Stomach smooth muscle (tissue), 2 donors: Measurements from ENCODE around the gene EPB41L2.
"Not testable (repeated sequence)": the region's sequence is repeated elsewhere in the genome, so short reads cannot be mapped to it uniquely, and the experiment has no call there.

Experiments
- H3K27ac ChIP-seq: one replicate; pipeline ENCODE4 v1.7.0; 2013; ENCODE audit warnings: mild to moderate bottlenecking, low read length, inconsistent platforms
- H3K27me3 ChIP-seq, 2 donors: one replicate each; pipeline ENCODE4 v1.7.0; 2013; ENCODE audit warnings: low read length in 2 of 2; ENCODE audit not compliant: insufficient read depth in 2 of 2, control insufficient read depth in 1 of 2
- H3K36me3 ChIP-seq, 2 donors: one replicate each; pipeline ENCODE4 v1.7.0; 2013; ENCODE audit warnings: low read length in 2 of 2; ENCODE audit not compliant: control insufficient read depth in 2 of 2, insufficient read depth in 2 of 2
- H3K4me1 ChIP-seq: one replicate; pipeline ENCODE4 v1.7.0; 2013; ENCODE audit warnings: low read length; ENCODE audit not compliant: control insufficient read depth, insufficient read depth
- H3K4me3 ChIP-seq, 2 donors: one replicate each; pipeline ENCODE4 v1.7.0; 2013; ENCODE audit warnings: low read length in 2 of 2
- H3K9ac ChIP-seq, 2 donors: one replicate each; pipeline ENCODE4 v1.7.0; 2013; ENCODE audit warnings: low read length in 2 of 2, mild to moderate bottlenecking in 1 of 2
- H3K9me3 ChIP-seq, 2 donors: one replicate each; pipeline ENCODE4 v1.7.0; 2013; ENCODE audit warnings: low read length in 2 of 2; ENCODE audit not compliant: control insufficient read depth in 2 of 2
- donor health status: healthy.
- donor health status: Pancreatic carcinoma.

The EPB41L2 gene

DNA sequence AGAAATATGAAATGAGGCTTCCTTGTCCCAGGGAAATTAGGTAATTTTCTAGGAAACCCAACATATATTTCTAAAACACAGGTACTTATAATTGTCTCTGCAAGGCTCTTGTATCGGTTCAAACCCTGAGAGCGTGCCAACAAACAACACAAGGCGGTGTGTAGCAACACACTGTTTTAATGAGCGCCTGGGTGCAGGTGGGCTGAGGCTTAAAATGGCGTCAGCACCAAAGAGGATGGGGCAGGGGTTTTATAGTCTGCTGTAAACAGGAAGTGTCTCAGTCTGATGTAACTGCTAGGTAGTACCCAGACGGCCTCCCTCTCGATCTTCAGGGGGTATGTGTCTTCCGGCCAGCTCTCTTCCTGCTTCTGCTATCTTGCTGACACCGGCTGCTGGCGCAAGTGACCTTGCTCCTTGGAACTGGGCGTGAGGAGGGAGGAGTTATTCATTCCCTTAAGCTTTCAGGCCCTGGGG lies 69.7 kb downstream of the EPB41L2 start:
- Histone ChIP-seq H3K4me1 (no peaks in the 10 kb centered on the region), H3K36me3 (no peaks in the 10 kb centered on the region), H3K27ac (no peak overlapping the region), H3K27me3 (no peaks in the 10 kb centered on the region), H3K9ac (no peak overlapping the region), H3K4me3 (no peak overlapping the region), H3K9me3 (no peaks in the 10 kb centered on the region)

DNA sequence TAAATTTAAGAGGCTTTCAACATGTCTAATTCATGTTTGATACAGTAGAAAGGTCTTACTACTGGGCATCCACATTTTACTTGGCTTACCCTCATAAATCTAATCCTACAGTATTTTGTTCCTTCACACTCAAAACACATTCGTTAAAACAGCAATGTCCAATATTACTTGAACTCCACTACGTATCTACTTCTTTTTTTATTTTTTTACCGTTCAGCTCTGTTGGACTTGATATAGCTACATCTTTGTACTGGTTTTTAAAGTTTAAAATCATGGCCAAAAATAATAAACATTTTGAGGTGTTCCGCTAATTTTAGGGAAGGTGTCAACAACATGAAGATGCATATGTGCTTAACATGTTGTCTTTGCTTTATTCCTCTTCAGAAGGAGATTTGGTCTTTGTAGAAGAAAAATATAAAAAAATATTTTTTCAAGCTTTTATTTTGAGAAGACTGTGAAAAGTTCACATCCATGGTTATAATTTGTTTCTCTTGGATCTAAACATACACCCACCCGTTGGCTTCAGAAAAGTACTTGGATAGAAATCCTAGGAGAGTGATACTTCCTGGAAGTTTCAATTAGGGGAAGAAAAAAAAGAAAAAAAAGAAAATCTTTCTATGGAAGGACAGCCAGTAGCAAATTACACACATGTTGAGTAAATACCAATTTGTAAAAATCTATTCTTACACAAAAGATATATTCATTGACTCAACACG lies 71.5 kb downstream of the EPB41L2 start:
- Histone ChIP-seq H3K27ac (no peak overlapping the region), H3K27me3 (no peaks in the 10 kb centered on the region), H3K4me1 (no peaks in the 10 kb centered on the region)

DNA sequence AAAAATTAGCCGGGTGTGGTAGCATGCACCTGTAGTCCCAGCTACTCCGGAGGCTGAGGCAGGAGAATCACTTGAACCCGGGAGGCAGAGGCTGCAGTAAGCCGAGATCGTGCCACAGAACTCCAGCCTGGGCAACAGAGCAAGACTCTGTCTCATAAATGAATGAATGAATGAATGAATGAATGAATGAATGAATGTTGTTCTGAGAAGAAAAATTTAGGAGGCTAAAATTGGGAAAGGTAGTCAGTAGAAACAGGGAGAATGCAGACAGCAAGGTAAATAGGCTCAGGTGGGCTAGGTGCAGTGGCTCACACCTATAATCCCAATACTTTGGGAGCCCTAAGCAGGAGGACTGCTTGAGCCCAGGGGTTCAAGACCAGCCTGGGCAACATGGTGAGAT lies 75.5 kb downstream of the EPB41L2 start:
- not testable (repeated sequence) for H3K9me3 ChIP-seq

More for the DNA sequence above, 71.5 kb downstream of the EPB41L2 start:
- Histone ChIP-seq H3K4me3 (no peak overlapping the region), H3K9me3 (no peaks in the 10 kb centered on the region), H3K36me3 (no peaks in the 10 kb centered on the region), H3K9ac (no peak overlapping the region)

DNA sequence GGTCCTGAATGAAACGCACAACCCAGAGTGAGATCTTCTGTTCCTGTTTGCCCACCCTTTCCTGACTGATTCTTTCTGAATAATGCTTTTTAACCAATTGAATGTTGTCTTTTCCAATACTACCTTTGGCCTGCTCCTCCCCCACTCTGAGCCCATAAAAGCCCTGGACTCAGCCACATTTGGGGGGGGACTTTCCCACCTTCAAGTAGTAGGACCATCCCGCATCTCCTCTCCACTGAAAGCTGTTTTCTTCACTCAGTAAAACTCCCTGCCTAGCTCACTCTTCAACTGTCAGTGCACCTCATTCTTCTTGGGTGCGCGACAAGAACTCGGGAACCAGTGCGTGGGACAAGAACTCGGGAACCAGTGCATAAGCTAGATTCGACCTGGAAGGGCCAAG lies 77.9 kb downstream of the EPB41L2 start:
- H3K36me3 ChIP-seq: no peaks in the 10 kb centered on the region
- no peak overlapping the region for H3K9ac ChIP-seq
- no peaks in the 10 kb centered on the region for H3K9me3 ChIP-seq
- H3K4me1 ChIP-seq: no peaks in the 10 kb centered on the region
- H3K27ac ChIP-seq: no peak overlapping the region
- H3K4me3 ChIP-seq: no peak overlapping the region
- no peaks in the 10 kb centered on the region for H3K27me3 ChIP-seq

More for the DNA sequence above, 75.5 kb downstream of the EPB41L2 start:
- not testable (repeated sequence) for H3K4me3 ChIP-seq, H3K36me3 ChIP-seq, H3K27me3 ChIP-seq, H3K9ac ChIP-seq, H3K27ac ChIP-seq, H3K4me1 ChIP-seq

DNA sequence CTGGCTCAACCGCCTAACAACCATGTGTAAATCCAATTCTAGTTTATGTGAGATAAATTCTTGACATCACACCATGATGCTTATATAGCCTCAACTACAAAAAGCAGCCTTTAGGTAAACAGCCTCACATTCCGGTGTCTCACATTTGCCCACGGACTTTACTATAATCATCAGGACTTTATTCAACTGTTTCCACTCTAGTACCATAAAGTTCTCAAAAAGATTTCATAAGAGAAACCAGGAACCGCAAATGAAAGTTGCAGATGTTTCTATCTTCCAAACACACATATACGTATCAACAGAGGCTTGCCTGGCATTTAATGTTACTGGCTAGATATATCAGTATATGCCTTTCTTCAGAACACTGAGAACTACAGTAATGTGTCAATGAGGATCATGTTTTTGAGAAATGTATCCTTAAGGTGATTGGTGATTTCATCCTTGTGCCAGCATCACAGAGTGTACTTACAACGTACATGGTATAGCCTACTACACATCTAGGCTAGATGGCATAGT lies 80.0 kb downstream of the EPB41L2 start:
- Histone ChIP-seq H3K9ac (no peak overlapping the region), H3K4me1 (no peaks in the 10 kb centered on the region), H3K27ac (no peak overlapping the region), H3K27me3 (no peaks in the 10 kb centered on the region), H3K4me3 (no peak overlapping the region), H3K36me3 (no peaks in the 10 kb centered on the region), H3K9me3 (no peaks in the 10 kb centered on the region)

- Histone ChIP-seq H3K9ac (no peak overlapping the region), H3K36me3 (no peaks in the 10 kb centered on the region), H3K27ac (no peak overlapping the region), H3K4me1 (no peaks in the 10 kb centered on the region), H3K27me3 (no peaks in the 10 kb centered on the region), H3K9me3 (no peaks in the 10 kb centered on the region), H3K4me3 (no peak overlapping the region)
Observed at GRCh38 chr6:130982135-130982534, 80.9 kb downstream of the EPB41L2 start.

GRCh38 chr6:130981409-130981808 lies 81.6 kb downstream of the EPB41L2 start:
- Histone ChIP-seq H3K9ac (no peak overlapping the region), H3K4me1 (no peaks in the 10 kb centered on the region), H3K4me3 (no peak overlapping the region), H3K9me3 (no peaks in the 10 kb centered on the region), H3K27ac (no peak overlapping the region), H3K27me3 (no peaks in the 10 kb centered on the region), H3K36me3 (no peaks in the 10 kb centered on the region)

GRCh38 chr6:130980310-130981032 lies 82.6 kb downstream of the EPB41L2 start:
- Histone ChIP-seq H3K27ac (no peak overlapping the region), H3K36me3 (no peaks in the 10 kb centered on the region), H3K4me3 (no peak overlapping the region), H3K4me1 (no peaks in the 10 kb centered on the region), H3K9ac (no peak overlapping the region), H3K27me3 (no peaks in the 10 kb centered on the region), H3K9me3 (no peaks in the 10 kb centered on the region)

GRCh38 chr6:130978660-130979396 lies 84.2 kb downstream of the EPB41L2 start:
- no peaks in the 10 kb centered on the region for H3K4me1 ChIP-seq
- H3K4me3 ChIP-seq: no peak overlapping the region
- H3K27me3 ChIP-seq: no peaks in the 10 kb centered on the region
- no peaks in the 10 kb centered on the region for H3K36me3 ChIP-seq
- H3K9ac ChIP-seq: no peak overlapping the region
- no peak overlapping the region for H3K27ac ChIP-seq
- H3K9me3 ChIP-seq: no peaks in the 10 kb centered on the region

DNA sequence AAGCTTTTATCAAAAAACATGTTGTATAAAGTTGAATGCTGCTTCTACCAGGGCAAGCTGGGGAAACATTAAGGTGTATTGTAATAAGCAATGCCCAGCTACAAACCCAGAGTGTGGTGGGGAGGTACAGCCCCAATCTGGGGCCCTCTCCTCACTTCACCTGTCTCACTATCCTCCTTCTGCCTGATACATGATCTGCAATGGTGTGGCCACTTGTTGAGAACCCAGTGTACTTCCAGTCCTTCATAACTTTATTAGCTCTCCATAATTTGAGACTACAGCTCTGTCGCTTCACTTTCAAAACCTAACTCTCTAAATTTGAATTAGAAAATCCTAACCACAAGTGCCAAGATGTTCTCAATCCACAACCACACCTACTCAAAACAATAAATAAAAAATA lies 84.9 kb downstream of the EPB41L2 start:
- H3K4me3 ChIP-seq: no peak overlapping the region
- no peaks in the 10 kb centered on the region for H3K4me1 ChIP-seq
- no peak overlapping the region for H3K27ac ChIP-seq
- H3K9me3 ChIP-seq: no peaks in the 10 kb centered on the region
- H3K27me3 ChIP-seq: no peaks in the 10 kb centered on the region
- no peak overlapping the region for H3K9ac ChIP-seq
- H3K36me3 ChIP-seq: no peaks in the 10 kb centered on the region
